ENCODE results near the gene PMM1.
"Not testable (repeated sequence)": the region's sequence is repeated elsewhere in the genome, so short reads cannot be mapped to it uniquely, and the experiment has no call there.

The PMM1 gene

GRCh38 chr22:41589391-41590241, at the start of gene PMM1:
PMM1 (minus strand) TSS chr22:41589840; CDS start chr22:41589805, 35 bp downstream.
- peak; percentile 97 to 98 for ATAC-seq

GRCh38 chr22:41638748-41639147, 49.1 kb upstream of the PMM1 start:
- ATAC-seq = no peak

DNA sequence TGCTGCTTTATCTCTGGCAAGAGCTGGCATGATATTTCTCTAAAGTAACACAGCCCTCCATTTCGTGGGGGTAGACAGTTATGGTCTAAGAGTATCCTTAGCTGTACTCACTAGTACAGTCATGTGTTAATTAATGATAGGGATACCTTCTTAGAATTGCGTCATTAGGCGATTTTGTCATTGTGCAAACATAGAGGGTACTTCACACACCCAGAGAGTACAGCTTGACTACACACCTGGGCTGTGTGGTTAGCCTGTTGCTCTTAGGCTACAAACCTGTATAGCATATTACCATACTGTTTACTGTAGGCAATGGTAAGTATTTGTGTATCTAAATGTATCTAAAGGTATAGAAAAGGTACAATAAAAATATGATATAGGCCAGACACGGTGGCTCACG, 48.5 kb upstream of the PMM1 start:
- no peak for ATAC-seq

- not testable (repeated sequence) for ATAC-seq
Measured at GRCh38 chr22:41637623-41638022, 48.0 kb upstream of the PMM1 start.

DNA sequence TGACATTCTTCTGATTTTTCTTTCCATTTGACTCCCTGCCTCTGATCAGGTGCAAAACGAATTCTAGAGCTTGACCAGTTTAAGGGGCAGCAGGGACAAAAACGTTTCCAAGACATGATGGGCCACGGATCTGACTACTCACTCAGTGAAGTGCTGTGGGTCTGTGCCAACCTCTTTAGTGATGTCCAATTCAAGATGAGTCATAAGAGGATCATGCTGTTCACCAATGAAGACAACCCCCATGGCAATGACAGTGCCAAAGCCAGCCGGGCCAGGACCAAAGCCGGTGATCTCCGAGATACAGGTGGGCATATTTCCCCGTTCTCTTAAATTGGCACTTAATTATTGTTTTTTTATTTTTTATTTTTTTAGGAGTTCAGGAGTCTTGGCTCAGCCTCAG, 46.8 kb upstream of the PMM1 start:
- ATAC-seq = no peak

DNA sequence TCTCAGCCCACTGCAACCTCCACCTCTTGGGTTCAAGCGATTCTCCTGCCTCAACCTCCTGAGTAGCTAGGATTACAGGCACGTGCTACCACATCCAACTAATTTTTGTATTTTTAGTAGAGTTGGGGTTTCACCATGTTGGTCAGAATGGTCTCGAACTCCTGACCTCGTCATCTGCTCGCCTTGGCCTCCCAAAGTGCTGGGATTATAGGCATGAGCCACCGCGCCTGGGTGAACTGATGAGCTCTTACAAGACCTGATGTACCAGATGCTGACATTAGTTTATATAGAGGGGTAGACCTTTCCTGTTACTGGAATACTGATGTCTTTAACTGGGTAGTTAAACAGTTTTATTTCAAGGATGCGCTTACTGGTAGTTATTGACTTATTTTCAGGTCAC, 45.0 kb upstream of the PMM1 start:
- ATAC-seq = not testable (repeated sequence)

GRCh38 chr22:41631615-41632014, 42.0 kb upstream of the PMM1 start:
- not testable (repeated sequence) for ATAC-seq

DNA sequence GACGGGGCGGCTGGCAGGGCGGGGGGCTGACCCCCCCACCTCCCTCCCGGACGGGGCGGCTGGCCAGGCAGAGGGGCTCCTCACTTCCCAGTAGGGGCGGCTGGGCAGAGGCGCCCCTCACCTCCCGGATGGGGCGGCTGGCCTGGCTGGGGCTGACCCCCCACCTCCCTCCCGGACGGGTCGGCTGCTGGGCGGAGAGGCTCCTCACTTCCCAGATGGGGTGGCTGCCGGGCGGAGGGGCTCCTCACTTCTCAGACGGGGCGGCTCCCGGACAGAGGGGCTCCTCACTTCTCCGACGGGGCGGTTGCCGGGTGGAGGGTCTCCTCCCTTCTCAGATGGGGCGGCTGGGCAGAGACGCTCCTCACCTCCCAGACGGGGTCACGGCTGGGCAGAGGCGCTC, 41.5 kb upstream of the PMM1 start:
- ATAC-seq = not testable (repeated sequence)

GRCh38 chr22:41625577-41625976, 35.9 kb upstream of the PMM1 start:
- no peak for ATAC-seq

- no peak for ATAC-seq
Measured at GRCh38 chr22:41621911-41622179, 32.2 kb upstream of the PMM1 start.

DNA sequence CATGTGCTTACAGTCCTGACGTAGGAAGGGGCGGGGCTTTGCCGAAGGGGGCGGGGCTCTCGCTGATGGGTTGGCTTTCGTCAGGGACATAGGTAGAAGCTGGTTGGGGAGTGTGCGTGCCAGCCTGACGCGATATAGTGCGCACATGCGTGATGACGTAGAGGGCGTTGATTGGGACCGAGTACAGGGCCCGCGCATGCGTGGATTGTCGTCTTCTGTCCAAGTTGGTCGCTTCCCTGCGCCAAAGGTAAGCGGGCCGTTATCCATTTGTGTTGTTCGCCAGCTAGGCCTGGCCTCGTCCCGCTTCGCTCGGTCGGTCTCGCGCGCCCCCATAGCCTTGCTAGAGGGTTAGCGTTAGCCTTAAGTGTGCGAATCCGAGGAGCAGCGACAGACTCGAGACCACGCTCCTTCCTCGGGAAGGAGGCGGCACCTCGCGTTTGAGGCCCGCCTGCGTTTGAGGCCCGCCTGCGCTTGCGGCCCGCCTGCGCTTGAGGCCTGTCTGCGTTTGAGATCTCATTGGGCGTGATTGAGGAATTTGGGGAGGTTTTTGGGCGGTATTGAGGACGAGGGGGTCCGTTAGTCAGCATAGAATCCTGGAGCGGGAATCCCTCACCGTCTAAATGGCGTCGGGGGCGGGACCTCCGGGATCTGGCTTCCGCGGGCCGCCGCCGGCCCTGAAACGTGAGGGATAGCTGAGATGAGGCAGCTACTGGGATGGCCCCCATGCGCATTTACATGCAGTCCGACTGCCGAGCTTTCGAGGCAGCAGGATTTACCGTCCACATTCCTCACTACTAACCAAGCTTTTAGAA, 31.7 kb upstream of the PMM1 start, which contains the start of gene XRCC6:
Gene XRCC6 (plus strand): TSS at position 197 of the 812 bp plus-strand sequence. CDS start 710 bp downstream, outside the sequence.
- peak; percentile 87 to 88 for ATAC-seq

DNA sequence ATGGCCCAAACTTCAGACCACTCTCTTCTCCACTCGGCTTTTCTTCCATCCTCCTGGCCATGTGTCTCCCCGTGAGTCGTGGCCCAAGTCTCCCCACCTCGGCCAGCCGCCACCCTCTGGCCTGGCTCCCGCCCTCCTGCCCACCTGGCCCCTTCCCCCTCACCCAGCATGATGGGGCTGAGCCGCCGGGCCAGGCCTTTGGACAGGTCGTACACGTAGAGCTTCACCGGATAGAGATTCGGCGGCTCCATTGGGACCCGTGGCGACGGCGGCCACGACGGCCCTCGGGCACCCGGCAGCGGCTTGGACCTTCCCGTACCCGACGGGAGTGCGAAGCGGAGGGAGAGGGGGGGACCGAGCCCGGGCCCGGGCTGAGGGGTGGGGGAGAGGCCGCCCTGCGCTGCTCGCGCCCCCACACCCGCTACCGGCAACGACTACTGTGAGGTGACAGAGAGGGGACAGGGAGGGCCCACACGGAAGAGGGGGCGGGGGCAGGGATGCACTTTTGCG, 31.0 kb upstream of the PMM1 start, which contains the start of gene DESI1:
Gene DESI1 (minus strand): TSS at position 455 of the 510 bp plus-strand sequence. CDS start 204 bp downstream, at position 251.
- ATAC-seq = peak; percentile 79 to 80

DNA sequence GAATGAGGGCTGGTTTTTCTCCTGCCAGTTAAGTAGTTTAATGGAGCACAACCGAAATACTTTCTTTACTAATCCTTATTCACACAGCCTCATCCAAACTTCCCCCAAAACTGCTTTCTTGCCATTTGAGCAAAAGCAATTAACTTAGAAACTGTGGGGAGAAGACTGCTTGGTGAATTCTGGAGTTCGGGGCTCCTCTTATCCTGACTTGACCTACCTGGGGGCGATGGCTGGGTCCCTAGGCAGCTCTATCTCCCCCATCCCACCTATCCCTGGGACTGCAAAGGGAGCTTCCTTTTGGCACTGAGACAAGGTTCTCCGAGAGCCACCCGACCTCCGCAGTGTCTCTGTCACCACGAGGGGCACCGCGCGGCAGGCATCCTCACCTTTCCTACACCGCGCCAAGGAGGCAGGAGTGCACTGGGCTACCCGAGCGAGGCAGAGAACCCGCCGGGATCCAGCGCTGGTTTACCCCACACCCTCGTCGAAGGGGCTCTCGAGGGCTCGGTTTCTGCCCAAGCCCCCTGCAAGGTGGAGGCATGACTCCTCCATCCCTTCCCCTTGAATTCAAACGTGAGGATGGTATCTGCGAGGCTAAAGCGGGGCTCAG, 30.4 kb upstream of the PMM1 start:
- peak in 1 of 2 donors; percentile 11 for ATAC-seq

DNA sequence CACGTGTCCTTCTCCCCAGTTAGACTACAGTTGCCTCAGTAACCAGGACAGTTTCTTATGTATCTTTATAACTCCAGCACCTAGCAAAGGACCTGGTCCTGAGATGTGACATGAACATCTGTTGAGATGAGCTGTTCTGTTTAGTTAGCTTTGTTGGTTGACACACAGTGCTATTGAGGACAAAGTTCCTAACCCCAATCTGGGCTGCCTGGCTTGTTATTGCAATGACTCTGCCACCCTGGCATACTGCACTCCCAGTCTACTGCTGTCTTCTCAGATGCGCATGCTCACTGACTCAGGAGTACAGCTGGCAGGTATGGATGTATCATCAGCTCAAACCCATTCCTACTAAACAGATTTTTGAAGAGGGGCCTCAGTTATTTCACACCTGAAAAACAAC, 23.8 kb upstream of the PMM1 start:
- ATAC-seq = no peak

GRCh38 chr22:41612603-41613306, 23.1 kb upstream of the PMM1 start:
- ATAC-seq = no peak

GRCh38 chr22:41608386-41608785, 18.7 kb upstream of the PMM1 start:
- no peak for ATAC-seq

- peak; percentile 97 to 98 for ATAC-seq
Measured at GRCh38 chr22:41603873-41604332, 14.3 kb upstream of the PMM1 start.

GRCh38 chr22:41600976-41601375, 11.3 kb upstream of the PMM1 start:
- no peak for ATAC-seq

GRCh38 chr22:41598891-41599635, 9.4 kb upstream of the PMM1 start:
- ATAC-seq = no peak

DNA sequence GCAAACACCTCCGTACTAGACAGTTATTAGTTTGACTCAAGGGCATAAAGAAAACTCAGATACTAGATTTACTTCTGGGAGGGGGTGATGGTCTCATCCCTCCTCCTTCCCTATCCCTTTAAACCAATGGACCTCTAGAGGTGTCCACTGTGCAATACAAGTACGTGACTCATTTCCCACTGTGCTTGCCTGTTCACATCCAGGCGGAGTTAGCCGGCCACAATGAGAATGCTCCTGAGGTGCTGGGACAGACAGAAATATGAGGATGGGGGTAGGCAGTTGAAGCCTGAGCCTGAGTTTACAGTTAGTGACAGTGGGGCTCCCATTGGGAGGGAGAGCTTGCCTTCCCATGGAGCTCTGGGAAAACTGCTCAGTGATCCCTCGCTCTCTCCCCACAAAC, 8.4 kb upstream of the PMM1 start:
- ATAC-seq = no peak

DNA sequence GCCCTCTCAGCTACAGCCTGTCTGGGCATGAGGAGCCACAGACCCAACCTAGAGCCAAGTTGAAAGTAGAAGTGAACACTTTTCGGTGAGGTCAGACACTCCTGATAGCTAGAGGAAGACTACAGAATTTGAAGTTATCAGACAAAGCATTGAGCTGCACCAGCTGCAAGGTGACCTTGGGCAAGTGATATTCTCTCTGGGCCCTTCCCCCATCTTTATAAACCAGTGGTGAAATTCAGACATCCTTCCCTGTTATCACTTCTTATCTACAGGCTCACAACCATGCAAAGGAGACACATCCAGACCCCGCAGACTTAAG, 8.0 kb upstream of the PMM1 start:
- ATAC-seq = no peak
